PC-3 (cell line): ENCODE results near the gene RWDD3. TPM values are rescaled to one million over a fixed set of nuclear protein-coding genes. Genes with fewer than 3 reads are reported as not detected.

ENCODE experiments used
- ATAC-seq: fragments of 200-7000 bp; cut with Tn5 transposase; 2 replicates; pipeline ENCODE4 v1.9.1; 2020; ENCODE audit warnings: mild to moderate bottlenecking, moderate library complexity
- BruUV-seq: library from RNA; stranded (reverse); fragments of 400-500 nt; replicated peaks from 2 replicates; lab custom pipeline; 2021; lab: Mats Ljungman, UMichigan
- CTCF ChIA-PET: fragments of 300-600 bp; sonication (Branson Sonifier 250); formaldehyde crosslinking; loops from one replicate; lab custom pipeline; 2022; ENCODE audit warnings: antibody characterized with exemption; lab: Charles Lee
- POLR2A ChIA-PET: fragments of 300-600 bp; sonication (Branson Sonifier 250); formaldehyde crosslinking; loops from one replicate; lab custom pipeline; 2022; ENCODE audit warnings: antibody characterized with exemption; ENCODE audit not compliant: unreplicated experiment; lab: Charles Lee
- DNase-seq: peaks from one replicate; pipeline ENCODE4 v3.0.0-alpha.2; 2015
- H2AFZ ChIP-seq: fragments of 300-600 bp; sonication (generic); 2 replicates; pipeline ENCODE4 v1.6.0; 2016; ENCODE audit warnings: antibody characterized with exemption, low read length
- H3F3A ChIP-seq: fragments of 300-600 bp; sonication (generic); one replicate; pipeline ENCODE4 v1.6.0; 2017; ENCODE audit warnings: antibody characterized with exemption, low read length, control low read depth, mild to moderate bottlenecking; ENCODE audit not compliant: unreplicated experiment
- H3K27ac ChIP-seq: fragments of 300-600 bp; sonication (generic); 2 replicates; pipeline ENCODE4 v1.5.1; 2016; ENCODE audit warnings: mild to moderate bottlenecking, low read length
- H3K27me3 ChIP-seq: fragments of 300-600 bp; sonication (generic); 2 replicates; pipeline ENCODE4 v1.6.1; 2016; ENCODE audit warnings: low read length, mixed read lengths
- H3K36me3 ChIP-seq: fragments of 300-600 bp; sonication (generic); 2 replicates; pipeline ENCODE4 v1.6.1; 2016; ENCODE audit warnings: low read depth, mixed run types, low read length, mixed read lengths
- H3K4me1 ChIP-seq: fragments of 300-600 bp; sonication (generic); 2 replicates; pipeline ENCODE4 v1.5.1; 2016; ENCODE audit warnings: low read length; ENCODE audit not compliant: insufficient read depth
- H3K4me2 ChIP-seq: fragments of 300-600 bp; sonication (generic); 2 replicates; pipeline ENCODE4 v1.6.0; 2016; ENCODE audit warnings: low read length
- H3K4me3 ChIP-seq: fragments of 300-600 bp; sonication (generic); 2 replicates; pipeline ENCODE4 v1.5.1; 2016; ENCODE audit warnings: mild to moderate bottlenecking, low read length, mixed read lengths
- H3K79me2 ChIP-seq: fragments of 300-600 bp; sonication (generic); 2 replicates; pipeline ENCODE4 v1.6.1; 2017; ENCODE audit warnings: low read length, mixed read lengths
- H3K9ac ChIP-seq: fragments of 300-600 bp; sonication (generic); 2 replicates; pipeline ENCODE4 v1.6.0; 2016; ENCODE audit warnings: mild to moderate bottlenecking, low read length
- H3K9me2 ChIP-seq: fragments of 300-600 bp; sonication (generic); replicated peaks from 2 replicates; pipeline ENCODE4 v1.6.1; 2016; ENCODE audit warnings: mixed run types, low read length, mixed read lengths
- H3K9me3 ChIP-seq: fragments of 300-600 bp; sonication (generic); 2 replicates; pipeline ENCODE4 v1.6.1; 2016; ENCODE audit warnings: low read length, mixed read lengths
- H4K20me1 ChIP-seq: fragments of 300-600 bp; sonication (generic); 2 replicates; pipeline ENCODE4 v1.6.1; 2016; ENCODE audit warnings: low read length, mixed read lengths
- CTCF ChIP-seq: fragments of 300-600 bp; sonication (generic); conservative IDR thresholded peaks from 2 replicates; pipeline ENCODE4 v1.5.1; 2017; ENCODE audit warnings: antibody characterized with exemption, low read depth, mild to moderate bottlenecking, low read length
- EZH2 ChIP-seq: fragments of 300-600 bp; sonication (generic); IDR thresholded peaks from one replicate; pipeline ENCODE4 v1.6.1; 2017; ENCODE audit warnings: antibody characterized with exemption, mild to moderate bottlenecking, low read length; ENCODE audit not compliant: unreplicated experiment
- EZH2phosphoT487 ChIP-seq: fragments of 300-600 bp; sonication (generic); IDR thresholded peaks from 2 replicates; pipeline ENCODE4 v1.6.1; 2018; ENCODE audit warnings: mild to moderate bottlenecking, antibody characterized with exemption, low read length, borderline replicate concordance
- intact Hi-C: fragments of 100-400 bp; cut with micrococcal nuclease; formaldehyde crosslinking; loops from 2 replicates; pipeline ENCODE4 v1.9.0; 2023
- total RNA-seq: library from RNA; depleted of rRNA; stranded (reverse); fragments of >200 nt; gene quantifications from 2 replicates; pipeline ENCODE4 v1.2.3, GENCODE V29; 2014

Gene RWDD3
- total RNA-seq, 1 experiment from 2014 or later: 10.4 TPM

DNA sequence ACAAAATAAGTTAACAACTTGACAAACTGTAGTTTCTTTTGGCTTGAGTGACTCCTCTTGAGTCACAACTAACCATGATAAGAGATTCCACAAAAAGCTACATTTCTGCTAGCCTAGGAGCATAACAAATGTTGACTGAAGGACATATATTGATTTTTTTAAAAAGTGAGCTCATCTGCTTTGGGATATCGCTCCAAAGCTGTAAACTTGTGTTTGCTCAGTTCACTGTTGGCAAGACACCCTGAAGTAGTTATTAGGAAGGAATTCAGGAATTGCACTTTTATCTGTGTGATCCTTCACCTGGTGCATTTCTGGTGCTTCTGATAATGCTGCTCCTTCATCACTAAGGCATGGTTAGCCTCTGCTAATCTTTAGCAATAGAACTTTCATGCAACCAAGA is 23.7 kb downstream of the RWDD3 start:
- H3K36me3 ChIP-seq: no peaks in the 10 kb centered on the region
- H3K4me1 ChIP-seq: peaks cover 30% of the 10 kb centered on the region
- peak; percentile 96 for ATAC-seq
- CTCF ChIA-PET: interaction anchor here (0.6 to 1.0 kb wide), 3 partner anchors 24 to 193 kb away, joined by 3 to 10 read pairs (median 3); partner anchors contain the start of gene RWDD3
- POLR2A ChIA-PET: interaction anchor here (0.6 kb wide), 2 partner anchors 9 kb away, joined by 3 read pairs; no protein-coding TSS in a partner anchor
- H3K27me3 ChIP-seq: no peaks in the 10 kb centered on the region
- peaks cover 13% of the 10 kb centered on the region for H3F3A ChIP-seq
- intact Hi-C loops: loop anchor here (1.0 kb wide), 1 partner anchor 23 kb away; the partner anchor contains the start of gene RWDD3
- H3K27ac ChIP-seq: peak overlapping the region; percentile 76
- H3K4me2 ChIP-seq: peak overlapping the region; percentile 69
- no peaks in the 10 kb centered on the region for H3K9me3 ChIP-seq
- BruUV-seq: no TSS peak
- no peaks in the 10 kb centered on the region for H3K79me2 ChIP-seq
- TF ChIP-seq EZH2 (no peak), CTCF (no peak), EZH2phosphoT487 (no peak)
- H2AFZ ChIP-seq: no peak overlapping the region
- DNase-seq: peak; percentile 96
- H3K9me2 ChIP-seq: no peaks in the 10 kb centered on the region
- H3K9ac ChIP-seq: no peak overlapping the region
- no peaks in the 10 kb centered on the region for H4K20me1 ChIP-seq
- H3K4me3 ChIP-seq: peak overlapping the region; percentile 3; the same call in 1 of the 2 replicates

GRCh38 chr1:95259245-95259644 is 25.2 kb downstream of the RWDD3 start:
- intact Hi-C loops: no loop called here
- ChIA-PET CTCF (no interaction called here), POLR2A (no interaction called here)
- ATAC-seq (no peak), DNase-seq (no peak)
- TF ChIP-seq EZH2: no peak
- no peak overlapping the region for H3K27ac ChIP-seq
- no peaks in the 10 kb centered on the region for H3K9me2 ChIP-seq
- H3K4me2 ChIP-seq: no peak overlapping the region
- no peaks in the 10 kb centered on the region for H3K79me2 ChIP-seq
- H2AFZ ChIP-seq: no peak overlapping the region
- H3K4me3 ChIP-seq: no peak overlapping the region
- peaks cover 30% of the 10 kb centered on the region for H3K4me1 ChIP-seq
- no peaks in the 10 kb centered on the region for H4K20me1 ChIP-seq
- peaks cover 13% of the 10 kb centered on the region for H3F3A ChIP-seq
- BruUV-seq: no TSS peak
- H3K36me3 ChIP-seq: no peaks in the 10 kb centered on the region
- H3K9ac ChIP-seq: no peak overlapping the region
- H3K27me3 ChIP-seq: no peaks in the 10 kb centered on the region
- H3K9me3 ChIP-seq: no peaks in the 10 kb centered on the region

DNA sequence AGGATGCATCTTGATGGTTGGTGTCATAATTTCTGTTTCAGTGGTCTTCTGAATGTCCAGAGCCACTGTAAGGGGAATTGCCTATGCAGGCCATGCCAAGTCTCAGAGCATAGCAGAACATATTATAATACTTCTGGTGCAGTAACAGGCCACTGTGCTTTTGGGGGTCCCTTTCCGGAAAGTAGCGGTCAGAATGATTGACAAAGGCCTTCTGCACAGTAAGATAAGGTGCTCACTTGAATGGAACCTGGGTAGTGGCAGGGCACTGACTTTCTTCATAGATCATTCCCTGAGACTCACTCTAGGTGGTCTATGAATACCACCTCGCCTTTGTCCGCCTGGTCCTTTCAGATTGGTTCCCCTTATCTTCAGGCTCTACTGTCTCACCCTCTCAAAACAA is 28.9 kb downstream of the RWDD3 start:
- H3K4me3 ChIP-seq: no peak overlapping the region
- no peak overlapping the region for H3K27ac ChIP-seq
- no peaks in the 10 kb centered on the region for H3K79me2 ChIP-seq
- H3K4me1 ChIP-seq: peaks cover 14% of the 10 kb centered on the region
- POLR2A ChIA-PET: no interaction called here
- H3K27me3 ChIP-seq: no peaks in the 10 kb centered on the region
- BruUV-seq: no TSS peak
- ATAC-seq: no peak
- CTCF ChIA-PET: no interaction called here
- no peak overlapping the region for H3K4me2 ChIP-seq
- no peak overlapping the region for H3K9ac ChIP-seq
- H3K9me3 ChIP-seq: no peaks in the 10 kb centered on the region
- H3F3A ChIP-seq: peaks cover 8% of the 10 kb centered on the region
- intact Hi-C loops: no loop called here
- no peaks in the 10 kb centered on the region for H3K9me2 ChIP-seq
- H3K36me3 ChIP-seq: no peaks in the 10 kb centered on the region
- TF ChIP-seq EZH2phosphoT487 (no peak), CTCF (no peak), EZH2 (no peak)
- no peak for DNase-seq
- no peaks in the 10 kb centered on the region for H4K20me1 ChIP-seq
- H2AFZ ChIP-seq: no peak overlapping the region
